Panc1 (cell line): ENCODE measurements around the gene PPHLN1. TPM values are rescaled to one million over a fixed set of nuclear protein-coding genes. Genes with fewer than 3 reads are reported as not detected.
A peak's percentile ranks its signal among the peaks of the same experiment; 100 is the strongest.

Experiments used
- ATAC-seq: fragments of 200-7000 bp; cut with Tn5 transposase; 2 replicates; pipeline ENCODE4 v1.9.1; 2020; ENCODE audit warnings: mild to moderate bottlenecking, moderate library complexity
- BruUV-seq: library from RNA; stranded (reverse); fragments of 400-500 nt; replicated peaks from 2 replicates; lab custom pipeline; 2021; lab: Mats Ljungman, UMichigan
- CTCF ChIA-PET: fragments of 300-600 bp; sonication (Branson Sonifier 250); formaldehyde crosslinking; loops from one replicate; lab custom pipeline; 2022; ENCODE audit warnings: antibody characterized with exemption; lab: Charles Lee
- POLR2A ChIA-PET: fragments of 300-600 bp; sonication (Branson Sonifier 250); formaldehyde crosslinking; loops from one replicate; lab custom pipeline; 2022; ENCODE audit warnings: antibody characterized with exemption; lab: Charles Lee
- DNase-seq: peaks from one replicate; pipeline ENCODE4 v3.0.0-alpha.2; 2010; ENCODE audit warnings: low read depth, low spot score
- H3K27ac ChIP-seq: 2 replicates; pipeline ENCODE4 v1.5.1; 2011; ENCODE audit warnings: mild to moderate bottlenecking, low read length, inconsistent platforms
- H3K27me3 ChIP-seq: fragments of 200-500 bp; sonication (Bioruptor generic); 2 replicates; pipeline ENCODE4 v1.6.0; 2014; ENCODE audit warnings: low read length, inconsistent platforms; ENCODE audit not compliant: control insufficient read depth, insufficient read depth
- H3K36me3 ChIP-seq: fragments of 200-500 bp; sonication (Bioruptor generic); 2 replicates; pipeline ENCODE4 v1.5.1; 2014; ENCODE audit warnings: inconsistent platforms, mild to moderate bottlenecking, low read length, moderate library complexity; ENCODE audit not compliant: control insufficient read depth, insufficient read depth
- H3K4me1 ChIP-seq: 2 replicates; pipeline ENCODE4 v1.5.1; 2011; ENCODE audit warnings: inconsistent platforms, mild to moderate bottlenecking, low read length, moderate library complexity; ENCODE audit not compliant: control insufficient read depth, insufficient read depth
- H3K4me3 ChIP-seq, 2 experiments: 2 replicates each; pipeline ENCODE4 v1.5.1; 2011 to 2012; ENCODE audit warnings: low read depth in 2 of 2, low read length in 2 of 2, mild to moderate bottlenecking in 2 of 2, inconsistent platforms in 1 of 2, moderate library complexity in 1 of 2
- H3K9me3 ChIP-seq: fragments of 200-500 bp; sonication (Bioruptor generic); 2 replicates; pipeline ENCODE4 v1.5.1; 2014; ENCODE audit warnings: low read depth, mild to moderate bottlenecking, inconsistent platforms, low read length, moderate library complexity; ENCODE audit not compliant: control insufficient read depth, insufficient read depth
- POLR2AphosphoS5 ChIP-seq: IDR thresholded peaks from 2 replicates; pipeline ENCODE4 v1.6.1; 2012; ENCODE audit warnings: mild to moderate bottlenecking, low read depth, low read length, moderate library complexity
- SIN3A ChIP-seq: IDR thresholded peaks from 2 replicates; pipeline ENCODE4 v1.6.1; 2012; ENCODE audit warnings: low read depth, mild to moderate bottlenecking, low read length, moderate library complexity, borderline replicate concordance; ENCODE audit not compliant: insufficient read depth
- TCF7L2 ChIP-seq: IDR thresholded peaks from 2 replicates; pipeline ENCODE4 v1.6.1; 2011; ENCODE audit warnings: mild to moderate bottlenecking, low read depth, low read length, inconsistent platforms
- in situ Hi-C: cut with HindIII; loops from 2 replicates; pipeline ENCODE4 v1.10.0; 2016; ENCODE audit warnings: low sequenced_read_pairs, low pct_unique_long_range_greater_than_20kb
- intact Hi-C: fragments of 100-400 bp; cut with micrococcal nuclease; formaldehyde crosslinking; loops from one replicate; pipeline ENCODE4 v1.10.0; 2022; ENCODE audit not compliant: unreplicated experiment
- total RNA-seq: library from RNA; stranded (reverse); gene quantifications from one replicate; pipeline ENCODE4 v1.2.1, GENCODE V29; 2021; ENCODE audit not compliant: unreplicated experiment
- TF ChIP-seq, protein P1 (sequence below), 2 experiments: IDR thresholded peaks; 2 replicates each; pipeline ENCODE4 v1.6.1; 2011 to 2012; ENCODE audit warnings: low read depth in 2 of 2, control low read depth in 1 of 2, low read length in 1 of 2, mild to moderate bottlenecking in 1 of 2, moderate library complexity in 1 of 2; ENCODE audit not compliant: insufficient read depth in 1 of 2
- TF ChIP-seq, protein P2 (sequence below): fragments of 450-650 bp; IDR thresholded peaks from 2 replicates; pipeline ENCODE4 v1.5.1; 2017; ENCODE audit warnings: mild to moderate bottlenecking

Gene PPHLN1
- total RNA-seq, 1 experiment from 2014 or later = 56.5 TPM

DNA sequence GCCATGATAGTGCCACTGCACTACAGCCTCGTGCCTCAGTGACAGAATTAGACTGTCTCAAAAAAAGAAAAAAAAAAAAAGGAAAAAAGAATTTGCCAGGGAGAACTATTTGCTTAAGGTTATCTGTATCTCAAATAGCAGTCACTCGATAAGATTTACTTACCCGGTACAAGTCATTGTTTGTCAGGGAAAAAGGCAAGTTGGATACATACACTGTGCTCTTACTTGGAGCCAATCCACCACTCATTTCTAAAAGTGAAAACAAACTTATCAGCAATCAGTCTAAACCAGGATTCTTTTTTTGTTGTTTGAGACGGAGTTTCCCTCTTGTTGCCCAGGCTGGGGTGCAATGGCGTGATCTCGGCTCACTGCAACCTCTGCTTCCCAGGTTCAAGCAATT lies 2.1 kb upstream of the PPHLN1 start:
- POLR2A ChIA-PET = no interaction called here
- in situ Hi-C loops = no loop called here
- no peak overlapping the region for H3K27ac ChIP-seq
- no peaks in the 10 kb centered on the region for H3K9me3 ChIP-seq
- intact Hi-C loops = no loop called here
- H3K27me3 ChIP-seq = no peaks in the 10 kb centered on the region
- no TSS peak for BruUV-seq
- CTCF ChIA-PET = interaction anchor here (0.7 kb wide), 1 partner anchor 52 kb away, joined by 4 read pairs; no protein-coding TSS in a partner anchor
- peaks cover 19% of the 10 kb centered on the region for H3K4me1 ChIP-seq
- peaks cover 15% of the 10 kb centered on the region for H3K36me3 ChIP-seq
- H3K4me3 ChIP-seq = no peak overlapping the region
- DNase-seq = no peak
- TF ChIP-seq TCF7L2 = no peak
- no peak for TF ChIP-seq POLR2AphosphoS5
- TF ChIP-seq SIN3A = no peak
- TF ChIP-seq, protein P1, sequence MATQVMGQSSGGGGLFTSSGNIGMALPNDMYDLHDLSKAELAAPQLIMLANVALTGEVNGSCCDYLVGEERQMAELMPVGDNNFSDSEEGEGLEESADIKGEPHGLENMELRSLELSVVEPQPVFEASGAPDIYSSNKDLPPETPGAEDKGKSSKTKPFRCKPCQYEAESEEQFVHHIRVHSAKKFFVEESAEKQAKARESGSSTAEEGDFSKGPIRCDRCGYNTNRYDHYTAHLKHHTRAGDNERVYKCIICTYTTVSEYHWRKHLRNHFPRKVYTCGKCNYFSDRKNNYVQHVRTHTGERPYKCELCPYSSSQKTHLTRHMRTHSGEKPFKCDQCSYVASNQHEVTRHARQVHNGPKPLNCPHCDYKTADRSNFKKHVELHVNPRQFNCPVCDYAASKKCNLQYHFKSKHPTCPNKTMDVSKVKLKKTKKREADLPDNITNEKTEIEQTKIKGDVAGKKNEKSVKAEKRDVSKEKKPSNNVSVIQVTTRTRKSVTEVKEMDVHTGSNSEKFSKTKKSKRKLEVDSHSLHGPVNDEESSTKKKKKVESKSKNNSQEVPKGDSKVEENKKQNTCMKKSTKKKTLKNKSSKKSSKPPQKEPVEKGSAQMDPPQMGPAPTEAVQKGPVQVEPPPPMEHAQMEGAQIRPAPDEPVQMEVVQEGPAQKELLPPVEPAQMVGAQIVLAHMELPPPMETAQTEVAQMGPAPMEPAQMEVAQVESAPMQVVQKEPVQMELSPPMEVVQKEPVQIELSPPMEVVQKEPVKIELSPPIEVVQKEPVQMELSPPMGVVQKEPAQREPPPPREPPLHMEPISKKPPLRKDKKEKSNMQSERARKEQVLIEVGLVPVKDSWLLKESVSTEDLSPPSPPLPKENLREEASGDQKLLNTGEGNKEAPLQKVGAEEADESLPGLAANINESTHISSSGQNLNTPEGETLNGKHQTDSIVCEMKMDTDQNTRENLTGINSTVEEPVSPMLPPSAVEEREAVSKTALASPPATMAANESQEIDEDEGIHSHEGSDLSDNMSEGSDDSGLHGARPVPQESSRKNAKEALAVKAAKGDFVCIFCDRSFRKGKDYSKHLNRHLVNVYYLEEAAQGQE (IDR thresholded peaks at IDR 0.05; ENCODE audit: insufficient read depth in 1 of 2, low read depth in 2 of 2, low read length in 1 of 2) = no peak
- TF ChIP-seq, protein P2, sequence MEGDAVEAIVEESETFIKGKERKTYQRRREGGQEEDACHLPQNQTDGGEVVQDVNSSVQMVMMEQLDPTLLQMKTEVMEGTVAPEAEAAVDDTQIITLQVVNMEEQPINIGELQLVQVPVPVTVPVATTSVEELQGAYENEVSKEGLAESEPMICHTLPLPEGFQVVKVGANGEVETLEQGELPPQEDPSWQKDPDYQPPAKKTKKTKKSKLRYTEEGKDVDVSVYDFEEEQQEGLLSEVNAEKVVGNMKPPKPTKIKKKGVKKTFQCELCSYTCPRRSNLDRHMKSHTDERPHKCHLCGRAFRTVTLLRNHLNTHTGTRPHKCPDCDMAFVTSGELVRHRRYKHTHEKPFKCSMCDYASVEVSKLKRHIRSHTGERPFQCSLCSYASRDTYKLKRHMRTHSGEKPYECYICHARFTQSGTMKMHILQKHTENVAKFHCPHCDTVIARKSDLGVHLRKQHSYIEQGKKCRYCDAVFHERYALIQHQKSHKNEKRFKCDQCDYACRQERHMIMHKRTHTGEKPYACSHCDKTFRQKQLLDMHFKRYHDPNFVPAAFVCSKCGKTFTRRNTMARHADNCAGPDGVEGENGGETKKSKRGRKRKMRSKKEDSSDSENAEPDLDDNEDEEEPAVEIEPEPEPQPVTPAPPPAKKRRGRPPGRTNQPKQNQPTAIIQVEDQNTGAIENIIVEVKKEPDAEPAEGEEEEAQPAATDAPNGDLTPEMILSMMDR = no peak
- no peak for ATAC-seq

DNA sequence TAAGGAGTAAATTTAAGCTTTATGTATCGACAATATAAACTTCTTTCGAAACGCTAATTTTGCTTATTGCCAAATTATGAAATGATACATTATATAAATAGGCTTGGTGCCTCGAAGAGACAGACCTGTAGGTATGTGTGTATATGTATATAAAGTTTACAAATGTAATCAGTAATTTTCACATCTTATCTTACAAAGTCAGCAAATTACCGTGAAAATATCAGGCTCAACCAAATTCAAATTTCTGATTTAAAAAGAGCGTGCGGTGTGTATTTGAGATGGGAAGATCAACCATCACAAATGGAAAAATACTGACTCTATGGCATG lies 678 bp upstream of the PPHLN1 start:
- Histone ChIP-seq H3K27ac (peak overlapping the region; percentile 97), H3K4me3 (peak overlapping the region; percentile 91 to 99), H3K36me3 (peaks cover 15% of the 10 kb centered on the region), H3K9me3 (no peaks in the 10 kb centered on the region), H3K4me1 (peaks cover 19% of the 10 kb centered on the region), H3K27me3 (no peaks in the 10 kb centered on the region)
- POLR2A ChIA-PET = interaction anchor here (0.6 kb wide), 1 partner anchor 23 kb away, joined by 3 read pairs; no protein-coding TSS in a partner anchor
- no peak for DNase-seq
- TF ChIP-seq TCF7L2 (no peak), SIN3A (no peak), POLR2AphosphoS5 (no peak)
- TF ChIP-seq, protein P1 (IDR thresholded peaks at IDR 0.05; ENCODE audit: insufficient read depth in 1 of 2, low read depth in 2 of 2, low read length in 1 of 2) = no peak
- TF ChIP-seq, protein P2 = no peak
- TSS peak; percentile 76 for BruUV-seq
- no peak for ATAC-seq
- in situ Hi-C loops (no loop called here), intact Hi-C loops (no loop called here)
- CTCF ChIA-PET = no interaction called here
